Measurements from ENCODE around the gene GLTP. TPM values are rescaled to one million over a fixed set of nuclear protein-coding genes. Genes with fewer than 3 reads are reported as not detected.

GLTP gene
- total and polyA plus RNA-seq, 2 of the 13 experiments (the other 11 are each of a cell fraction or from before 2014, with no cell fraction given) = 10.7 to 12.9 TPM

GRCh38 chr12:109844983-109845823, 35.1 kb downstream of the GLTP start (continued):
- peak; percentile 69 for TF ChIP-seq ZFP91 (CRISPR knock-in tag; IDR thresholded peaks at IDR 0.05; ENCODE audit: borderline replicate concordance)
- TF ChIP-seq ZNF816 (CRISPR knock-in tag; IDR thresholded peaks at IDR 0.05; ENCODE audit: borderline replicate concordance) = 0 out of 2 replicates have a peak, but pooled peaks have one; percentile 11
- TF ChIP-seq MAX (IDR thresholded peaks at IDR 0.05) = peak; percentile 67
- no peak for TF ChIP-seq TCF7 (IDR thresholded peaks at IDR 0.05; ENCODE audit: low read depth)
- TF ChIP-seq SP140L (CRISPR knock-in tag; IDR thresholded peaks at IDR 0.05; ENCODE audit: borderline replicate concordance) = peak; percentile 100
- 0 out of 2 replicates have a peak, but pooled peaks have one; percentile 30 for TF ChIP-seq MXD3 (CRISPR knock-in tag; IDR thresholded peaks at IDR 0.05)
- no peak for TF ChIP-seq GLMP (CRISPR knock-in tag; IDR thresholded peaks at IDR 0.05; ENCODE audit: borderline replicate concordance)
- TF ChIP-seq IKZF5 (CRISPR knock-in tag; IDR thresholded peaks at IDR 0.05) = peak; percentile 48; the same call in 1 of the 2 replicates
- peak; percentile 72; the same call in 1 of the 2 replicates for TF ChIP-seq TRAFD1 (CRISPR knock-in tag; IDR thresholded peaks at IDR 0.05; ENCODE audit: borderline replicate concordance)
- no peak for TF ChIP-seq ZNF790 (CRISPR knock-in tag; IDR thresholded peaks at IDR 0.05; ENCODE audit: borderline replicate concordance)
- peak; percentile 55; the same call in 1 of the 2 replicates for TF ChIP-seq ZMYM4 (CRISPR knock-in tag; IDR thresholded peaks at IDR 0.05)
- TF ChIP-seq MIER3 (CRISPR knock-in tag; IDR thresholded peaks at IDR 0.05; ENCODE audit: borderline replicate concordance) = peak; percentile 44; the same call in 1 of the 2 replicates
- TF ChIP-seq ZMYM2 (CRISPR knock-in tag; IDR thresholded peaks at IDR 0.05) = peak; percentile 89
- no peak for TF ChIP-seq ERF (CRISPR knock-in tag; IDR thresholded peaks at IDR 0.05)
- 0 out of 2 replicates have a peak, but pooled peaks have one; percentile 13 for TF ChIP-seq SALL2 (CRISPR knock-in tag; IDR thresholded peaks at IDR 0.05)
- TF ChIP-seq TFAP4 (IDR thresholded peaks at IDR 0.05; ENCODE audit: borderline replicate concordance, low read depth) = 0 out of 2 replicates have a peak, but pooled peaks have one; percentile 18
- no peak for TF ChIP-seq NFKBIZ (CRISPR knock-in tag; IDR thresholded peaks at IDR 0.05)
- no peak for TF ChIP-seq CERS6 (CRISPR knock-in tag; IDR thresholded peaks at IDR 0.05)
